GM18951 (cell line): ENCODE measurements around the gene C1orf210.

Experiments
- POLR2A ChIP-seq: IDR thresholded peaks from 4 replicates; pipeline ENCODE4 v1.6.1; 2011; ENCODE audit warnings: mild to moderate bottlenecking; ENCODE audit not compliant: insufficient read length, insufficient read depth; ENCODE audit errors: extremely low read depth
- in situ Hi-C: fragments of 300-500 bp; cut with MboI; formaldehyde crosslinking; loops from one replicate; pipeline ENCODE4 v1.12.0; 2022; ENCODE audit warnings: low sequenced_read_pairs, mixed read lengths, inconsistent platforms; ENCODE audit not compliant: unreplicated experiment

C1orf210 gene

GRCh38 chr1:43316738-43317520 is 31.5 kb upstream of the C1orf210 start:
- no peak for TF ChIP-seq POLR2A
- in situ Hi-C loops: no loop called here

- TF ChIP-seq POLR2A: no peak
- in situ Hi-C loops: no loop called here
Measured at GRCh38 chr1:43315963-43316737, 30.8 kb upstream of the C1orf210 start.

GRCh38 chr1:43315481-43315880 is 30.1 kb upstream of the C1orf210 start:
- TF ChIP-seq POLR2A: no peak
- in situ Hi-C loops: no loop called here

GRCh38 chr1:43314233-43314632 is 28.9 kb upstream of the C1orf210 start:
- no peak for TF ChIP-seq POLR2A
- in situ Hi-C loops: no loop called here

GRCh38 chr1:43313771-43314170 is 28.4 kb upstream of the C1orf210 start:
- in situ Hi-C loops: no loop called here
- TF ChIP-seq POLR2A: no peak

- in situ Hi-C loops: no loop called here
- no peak for TF ChIP-seq POLR2A
Measured at GRCh38 chr1:43312663-43313515, 27.5 kb upstream of the C1orf210 start.

- TF ChIP-seq POLR2A: no peak
Measured at GRCh38 chr1:43312212-43312623, 26.8 kb upstream of the C1orf210 start.

GRCh38 chr1:43311521-43311920 is 26.1 kb upstream of the C1orf210 start:
- in situ Hi-C loops: no loop called here
- TF ChIP-seq POLR2A: no peak

More at GRCh38 chr1:43312212-43312623, 26.8 kb upstream of the C1orf210 start:
- in situ Hi-C loops: no loop called here

GRCh38 chr1:43309405-43310025 is 24.1 kb upstream of the C1orf210 start:
- in situ Hi-C loops: no loop called here
- no peak for TF ChIP-seq POLR2A

- in situ Hi-C loops: no loop called here
Measured at GRCh38 chr1:43308635-43309404, 23.4 kb upstream of the C1orf210 start.

GRCh38 chr1:43307458-43308158 is 22.2 kb upstream of the C1orf210 start:
- in situ Hi-C loops: no loop called here
- TF ChIP-seq POLR2A: no peak

More at GRCh38 chr1:43308635-43309404, 23.4 kb upstream of the C1orf210 start:
- TF ChIP-seq POLR2A: no peak
